ENCODE data around the gene NOSTRIN. TPM values are rescaled to one million over a fixed set of nuclear protein-coding genes. Genes with fewer than 3 reads are reported as not detected.

The NOSTRIN gene, protein sequence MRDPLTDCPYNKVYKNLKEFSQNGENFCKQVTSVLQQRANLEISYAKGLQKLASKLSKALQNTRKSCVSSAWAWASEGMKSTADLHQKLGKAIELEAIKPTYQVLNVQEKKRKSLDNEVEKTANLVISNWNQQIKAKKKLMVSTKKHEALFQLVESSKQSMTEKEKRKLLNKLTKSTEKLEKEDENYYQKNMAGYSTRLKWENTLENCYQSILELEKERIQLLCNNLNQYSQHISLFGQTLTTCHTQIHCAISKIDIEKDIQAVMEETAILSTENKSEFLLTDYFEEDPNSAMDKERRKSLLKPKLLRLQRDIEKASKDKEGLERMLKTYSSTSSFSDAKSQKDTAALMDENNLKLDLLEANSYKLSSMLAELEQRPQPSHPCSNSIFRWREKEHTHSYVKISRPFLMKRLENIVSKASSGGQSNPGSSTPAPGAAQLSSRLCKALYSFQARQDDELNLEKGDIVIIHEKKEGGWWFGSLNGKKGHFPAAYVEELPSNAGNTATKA
- polyA plus RNA-seq (2012; ENCODE audit: insufficient read length, low read depth), result 0.83 TPM

GRCh38 chr2:168801961-168802858 is at the start of gene NOSTRIN:
Gene NOSTRIN (plus strand): TSS chr2:168802637. CDS start chr2:168802647, 10 bp downstream.
- no peak for TF ChIP-seq TAF1 (IDR thresholded peaks at IDR 0.05; ENCODE audit: borderline replicate concordance, insufficient read depth, low read length)
- no peak for TF ChIP-seq FOXP2 (optimal IDR thresholded peaks at IDR 0.05; ENCODE audit: borderline replicate concordance, extremely low read depth, extremely low read length, insufficient read depth)
- TF ChIP-seq, protein P1, sequence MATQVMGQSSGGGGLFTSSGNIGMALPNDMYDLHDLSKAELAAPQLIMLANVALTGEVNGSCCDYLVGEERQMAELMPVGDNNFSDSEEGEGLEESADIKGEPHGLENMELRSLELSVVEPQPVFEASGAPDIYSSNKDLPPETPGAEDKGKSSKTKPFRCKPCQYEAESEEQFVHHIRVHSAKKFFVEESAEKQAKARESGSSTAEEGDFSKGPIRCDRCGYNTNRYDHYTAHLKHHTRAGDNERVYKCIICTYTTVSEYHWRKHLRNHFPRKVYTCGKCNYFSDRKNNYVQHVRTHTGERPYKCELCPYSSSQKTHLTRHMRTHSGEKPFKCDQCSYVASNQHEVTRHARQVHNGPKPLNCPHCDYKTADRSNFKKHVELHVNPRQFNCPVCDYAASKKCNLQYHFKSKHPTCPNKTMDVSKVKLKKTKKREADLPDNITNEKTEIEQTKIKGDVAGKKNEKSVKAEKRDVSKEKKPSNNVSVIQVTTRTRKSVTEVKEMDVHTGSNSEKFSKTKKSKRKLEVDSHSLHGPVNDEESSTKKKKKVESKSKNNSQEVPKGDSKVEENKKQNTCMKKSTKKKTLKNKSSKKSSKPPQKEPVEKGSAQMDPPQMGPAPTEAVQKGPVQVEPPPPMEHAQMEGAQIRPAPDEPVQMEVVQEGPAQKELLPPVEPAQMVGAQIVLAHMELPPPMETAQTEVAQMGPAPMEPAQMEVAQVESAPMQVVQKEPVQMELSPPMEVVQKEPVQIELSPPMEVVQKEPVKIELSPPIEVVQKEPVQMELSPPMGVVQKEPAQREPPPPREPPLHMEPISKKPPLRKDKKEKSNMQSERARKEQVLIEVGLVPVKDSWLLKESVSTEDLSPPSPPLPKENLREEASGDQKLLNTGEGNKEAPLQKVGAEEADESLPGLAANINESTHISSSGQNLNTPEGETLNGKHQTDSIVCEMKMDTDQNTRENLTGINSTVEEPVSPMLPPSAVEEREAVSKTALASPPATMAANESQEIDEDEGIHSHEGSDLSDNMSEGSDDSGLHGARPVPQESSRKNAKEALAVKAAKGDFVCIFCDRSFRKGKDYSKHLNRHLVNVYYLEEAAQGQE (IDR thresholded peaks at IDR 0.05; ENCODE audit: insufficient read depth in 1 of 2, low read depth in 2 of 2, low read length in 2 of 2), result no peak
- no peak for TF ChIP-seq SIN3A (IDR thresholded peaks at IDR 0.05; ENCODE audit: borderline replicate concordance, insufficient read depth, low read length)
- no peak for TF ChIP-seq POLR2AphosphoS5 (IDR thresholded peaks at IDR 0.05; ENCODE audit: low read depth, low read length)

DNA sequence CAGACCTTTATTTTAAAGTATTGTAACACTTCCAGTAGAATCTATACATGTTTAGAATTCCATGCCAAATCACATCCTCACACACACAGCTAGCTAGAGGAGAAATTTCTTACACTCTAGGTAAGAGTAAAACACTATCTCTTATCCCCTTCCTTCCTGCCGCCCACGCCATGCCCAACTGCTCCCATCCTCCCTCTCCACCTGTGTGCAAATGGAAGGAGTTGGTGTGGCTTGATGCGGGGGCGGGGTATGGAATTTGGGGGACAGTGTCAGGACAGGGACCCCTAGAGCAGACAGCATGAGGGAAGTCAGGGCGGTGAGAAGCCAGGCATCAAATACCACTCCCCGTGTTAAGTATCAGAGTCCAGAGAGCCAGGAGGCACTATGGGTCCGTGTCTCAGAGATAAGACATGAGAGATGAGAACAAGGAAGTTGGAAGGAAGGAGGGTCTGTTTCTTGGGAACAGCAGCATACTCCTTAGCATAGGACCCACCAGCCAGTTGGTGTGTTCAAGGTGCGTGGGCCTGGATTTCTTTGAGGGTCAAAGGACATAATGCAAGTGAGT is 48.6 kb upstream of the NOSTRIN start:
- TF ChIP-seq FOXP2 (optimal IDR thresholded peaks at IDR 0.05; ENCODE audit: borderline replicate concordance, extremely low read depth, extremely low read length, insufficient read depth) (no peak), POLR2AphosphoS5 (IDR thresholded peaks at IDR 0.05; ENCODE audit: low read depth, low read length) (no peak), SIN3A (IDR thresholded peaks at IDR 0.05; ENCODE audit: borderline replicate concordance, insufficient read depth, low read length) (no peak), TAF1 (IDR thresholded peaks at IDR 0.05; ENCODE audit: borderline replicate concordance, insufficient read depth, low read length) (no peak)
- TF ChIP-seq, protein P1 (IDR thresholded peaks at IDR 0.05; ENCODE audit: insufficient read depth in 1 of 2, low read depth in 2 of 2, low read length in 2 of 2), result no peak

DNA sequence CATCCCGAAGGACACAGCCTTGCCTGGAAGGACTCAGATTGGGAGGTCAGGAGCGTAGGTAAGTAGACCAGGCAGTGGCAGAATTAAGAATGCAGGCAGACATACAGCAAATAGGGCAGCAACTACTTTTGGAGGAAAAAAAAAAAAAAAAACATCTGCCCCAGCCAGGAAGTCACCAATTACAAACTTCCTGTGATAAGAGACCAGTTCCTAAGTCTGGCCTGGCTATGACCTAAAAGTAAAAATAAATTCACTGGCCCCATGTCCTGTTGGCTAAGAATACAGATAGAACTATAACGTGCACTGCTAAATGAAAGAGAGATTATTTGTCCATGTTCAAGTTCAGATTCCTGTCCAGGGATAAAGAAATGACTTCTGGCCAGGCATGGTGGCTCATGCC is 45.2 kb upstream of the NOSTRIN start:
- TF ChIP-seq, protein P1 (IDR thresholded peaks at IDR 0.05; ENCODE audit: insufficient read depth in 1 of 2, low read depth in 2 of 2, low read length in 2 of 2), result no peak
- TF ChIP-seq TAF1 (IDR thresholded peaks at IDR 0.05; ENCODE audit: borderline replicate concordance, insufficient read depth, low read length) (no peak), POLR2AphosphoS5 (IDR thresholded peaks at IDR 0.05; ENCODE audit: low read depth, low read length) (no peak), SIN3A (IDR thresholded peaks at IDR 0.05; ENCODE audit: borderline replicate concordance, insufficient read depth, low read length) (no peak), FOXP2 (optimal IDR thresholded peaks at IDR 0.05; ENCODE audit: borderline replicate concordance, extremely low read depth, extremely low read length, insufficient read depth) (no peak)

GRCh38 chr2:168758970-168759820 is 43.2 kb upstream of the NOSTRIN start:
- TF ChIP-seq FOXP2 (optimal IDR thresholded peaks at IDR 0.05; ENCODE audit: borderline replicate concordance, extremely low read depth, extremely low read length, insufficient read depth), result no peak
- TF ChIP-seq SIN3A (IDR thresholded peaks at IDR 0.05; ENCODE audit: borderline replicate concordance, insufficient read depth, low read length), result no peak
- TF ChIP-seq TAF1 (IDR thresholded peaks at IDR 0.05; ENCODE audit: borderline replicate concordance, insufficient read depth, low read length), result no peak
- TF ChIP-seq, protein P1 (IDR thresholded peaks at IDR 0.05; ENCODE audit: insufficient read depth in 1 of 2, low read depth in 2 of 2, low read length in 2 of 2), result no peak

Measured in PFSK-1 (cell line).